MM.1S (cell line): ENCODE data around the gene RPN1.

ENCODE experiments used
- DNase-seq: peaks from one replicate; pipeline ENCODE4 v3.0.0-alpha.2; 2015
- H2AFZ ChIP-seq: fragments of 300-600 bp; sonication (generic); 2 replicates; pipeline ENCODE4 v1.6.0; 2016; ENCODE audit warnings: antibody characterized with exemption, low read length
- H3F3A ChIP-seq: fragments of 300-600 bp; sonication (generic); 2 replicates; pipeline ENCODE4 v1.6.1; 2016; ENCODE audit warnings: mild to moderate bottlenecking, antibody characterized with exemption, low read length, moderate library complexity, mixed read lengths; ENCODE audit not compliant: insufficient read depth
- H3K27ac ChIP-seq: fragments of 300-600 bp; sonication (generic); 2 replicates; pipeline ENCODE4 v1.5.1; 2016; ENCODE audit warnings: mild to moderate bottlenecking, low read length
- H3K27me3 ChIP-seq: fragments of 300-600 bp; sonication (generic); replicated peaks from 2 replicates; pipeline ENCODE4 v1.6.0; 2016; ENCODE audit warnings: low read length; ENCODE audit not compliant: insufficient read depth
- H3K36me3 ChIP-seq: fragments of 300-600 bp; sonication (generic); replicated peaks from 2 replicates; pipeline ENCODE4 v1.6.1; 2016; ENCODE audit warnings: mild to moderate bottlenecking, low read length, mixed read lengths; ENCODE audit not compliant: insufficient read depth
- H3K4me1 ChIP-seq: fragments of 300-600 bp; sonication (generic); 2 replicates; pipeline ENCODE4 v1.6.1; 2016; ENCODE audit warnings: low read length, mixed read lengths
- H3K4me2 ChIP-seq: fragments of 300-600 bp; sonication (generic); 2 replicates; pipeline ENCODE4 v1.6.0; 2016; ENCODE audit warnings: low read depth, low read length
- H3K4me3 ChIP-seq: fragments of 300-600 bp; sonication (generic); 2 replicates; pipeline ENCODE4 v1.5.1; 2016; ENCODE audit warnings: low read length, mixed read lengths
- H3K79me2 ChIP-seq: fragments of 300-600 bp; sonication (generic); 2 replicates; pipeline ENCODE4 v1.6.1; 2016; ENCODE audit warnings: mixed run types, low read length, mixed read lengths
- H3K9ac ChIP-seq: fragments of 300-600 bp; sonication (generic); 2 replicates; pipeline ENCODE4 v1.6.1; 2016; ENCODE audit warnings: low read length, mixed read lengths
- H3K9me2 ChIP-seq: fragments of 300-600 bp; sonication (generic); replicated peaks from 2 replicates; pipeline ENCODE4 v1.6.1; 2016; ENCODE audit warnings: mild to moderate bottlenecking, low read length, mixed read lengths; ENCODE audit not compliant: insufficient read depth
- H3K9me3 ChIP-seq: fragments of 300-600 bp; sonication (generic); replicated peaks from 2 replicates; pipeline ENCODE4 v1.6.1; 2016; ENCODE audit warnings: mild to moderate bottlenecking, low read length, mixed read lengths; ENCODE audit not compliant: insufficient read depth
- H4K20me1 ChIP-seq: fragments of 300-600 bp; sonication (generic); 2 replicates; pipeline ENCODE4 v1.6.1; 2016; ENCODE audit warnings: mild to moderate bottlenecking, low read length, moderate library complexity, mixed read lengths; ENCODE audit not compliant: insufficient read depth
- EZH2 ChIP-seq: fragments of 300-600 bp; sonication (generic); optimal IDR thresholded peaks from 2 replicates; pipeline ENCODE3; 2017; ENCODE audit warnings: low read depth, mild to moderate bottlenecking, antibody characterized with exemption, low read length, mixed read lengths
- EZH2phosphoT487 ChIP-seq: fragments of 300-600 bp; sonication (generic); IDR thresholded peaks from 2 replicates; pipeline ENCODE4 v1.6.1; 2018; ENCODE audit warnings: antibody characterized with exemption, low read length
- TF ChIP-seq, protein P1 (sequence below): fragments of 300-600 bp; sonication (generic); IDR thresholded peaks from 2 replicates; pipeline ENCODE4 v1.5.1; 2016; ENCODE audit warnings: antibody characterized with exemption, low read length, mixed read lengths

RPN1 gene

DNA sequence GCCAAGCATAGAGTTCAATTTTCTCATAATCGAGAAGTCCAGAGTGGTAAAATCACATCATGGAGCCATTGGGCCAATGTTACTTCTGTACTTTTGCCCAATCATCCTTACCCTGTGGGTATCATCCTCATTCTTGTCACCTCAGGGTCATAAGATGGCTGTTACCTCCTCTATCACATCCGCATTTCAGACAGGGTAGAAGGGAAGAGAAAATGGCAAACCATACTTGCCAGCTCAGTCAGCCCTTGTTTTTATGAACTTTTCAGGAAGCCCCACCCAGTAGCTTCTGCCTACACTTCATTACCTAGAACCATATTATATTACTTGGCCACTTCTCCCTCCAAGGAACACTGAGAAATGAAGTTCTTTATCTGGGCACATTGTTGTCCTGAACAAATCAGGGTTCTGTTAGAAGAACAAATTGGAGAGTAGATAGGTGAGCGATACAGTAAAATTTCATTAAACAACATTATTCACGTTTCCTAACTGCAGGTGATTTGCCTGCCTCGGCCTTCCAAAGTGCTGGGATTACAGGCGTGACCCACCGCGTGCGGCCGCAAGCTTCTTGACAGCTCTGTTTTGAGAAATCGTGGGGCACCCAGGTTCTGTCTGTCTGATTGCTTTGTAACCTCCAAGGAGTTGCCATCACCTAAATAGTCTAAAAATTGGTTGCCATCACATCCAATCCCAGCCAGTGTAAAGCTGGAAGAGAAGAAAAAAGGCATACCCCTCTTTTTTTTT, 34.5 kb upstream of the RPN1 start:
- no peaks in the 10 kb centered on the region for H4K20me1 ChIP-seq
- no peaks in the 10 kb centered on the region for H3K79me2 ChIP-seq
- H2AFZ ChIP-seq, result no peak overlapping the region
- no peaks in the 10 kb centered on the region for H3F3A ChIP-seq
- TF ChIP-seq EZH2, result no peak
- TF ChIP-seq, protein P1, sequence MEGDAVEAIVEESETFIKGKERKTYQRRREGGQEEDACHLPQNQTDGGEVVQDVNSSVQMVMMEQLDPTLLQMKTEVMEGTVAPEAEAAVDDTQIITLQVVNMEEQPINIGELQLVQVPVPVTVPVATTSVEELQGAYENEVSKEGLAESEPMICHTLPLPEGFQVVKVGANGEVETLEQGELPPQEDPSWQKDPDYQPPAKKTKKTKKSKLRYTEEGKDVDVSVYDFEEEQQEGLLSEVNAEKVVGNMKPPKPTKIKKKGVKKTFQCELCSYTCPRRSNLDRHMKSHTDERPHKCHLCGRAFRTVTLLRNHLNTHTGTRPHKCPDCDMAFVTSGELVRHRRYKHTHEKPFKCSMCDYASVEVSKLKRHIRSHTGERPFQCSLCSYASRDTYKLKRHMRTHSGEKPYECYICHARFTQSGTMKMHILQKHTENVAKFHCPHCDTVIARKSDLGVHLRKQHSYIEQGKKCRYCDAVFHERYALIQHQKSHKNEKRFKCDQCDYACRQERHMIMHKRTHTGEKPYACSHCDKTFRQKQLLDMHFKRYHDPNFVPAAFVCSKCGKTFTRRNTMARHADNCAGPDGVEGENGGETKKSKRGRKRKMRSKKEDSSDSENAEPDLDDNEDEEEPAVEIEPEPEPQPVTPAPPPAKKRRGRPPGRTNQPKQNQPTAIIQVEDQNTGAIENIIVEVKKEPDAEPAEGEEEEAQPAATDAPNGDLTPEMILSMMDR, result no peak
- H3K9me2 ChIP-seq, result no peaks in the 10 kb centered on the region
- no peak overlapping the region for H3K27ac ChIP-seq
- no peaks in the 10 kb centered on the region for H3K9me3 ChIP-seq
- no peak overlapping the region for H3K4me2 ChIP-seq
- no peak overlapping the region for H3K9ac ChIP-seq
- H3K4me3 ChIP-seq, result no peak overlapping the region
- H3K4me1 ChIP-seq, result 0 out of 2 replicates have a peak, but pooled peaks cover 4% of the 10 kb centered on the region
- no peaks in the 10 kb centered on the region for H3K27me3 ChIP-seq
- no peaks in the 10 kb centered on the region for H3K36me3 ChIP-seq
- DNase-seq, result no peak

DNA sequence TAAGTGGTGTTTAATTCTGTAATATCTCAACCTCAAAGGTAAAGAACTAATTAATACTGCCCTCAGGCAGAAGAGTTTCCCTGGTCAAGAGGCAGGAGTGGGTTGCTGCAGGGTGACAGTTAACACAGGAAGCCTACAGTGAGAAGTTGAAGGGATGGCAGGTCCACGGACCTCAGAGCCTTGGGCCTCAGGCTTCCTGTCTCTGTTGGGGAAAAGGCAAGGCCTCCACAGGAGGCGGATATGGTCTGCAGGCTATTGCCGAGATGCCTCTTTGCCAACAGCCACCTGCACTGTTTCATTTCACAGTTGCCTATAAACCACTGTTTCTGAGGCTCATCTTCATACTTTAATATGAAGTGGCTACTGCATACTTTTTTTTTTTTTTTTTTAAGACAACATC, 33.3 kb upstream of the RPN1 start:
- Histone ChIP-seq H2AFZ (no peak overlapping the region), H3K9me3 (no peaks in the 10 kb centered on the region), H3K4me1 (0 out of 2 replicates have a peak, but pooled peaks cover 4% of the 10 kb centered on the region), H4K20me1 (no peaks in the 10 kb centered on the region), H3K9me2 (no peaks in the 10 kb centered on the region), H3K4me2 (no peak overlapping the region), H3K36me3 (no peaks in the 10 kb centered on the region), H3K4me3 (no peak overlapping the region), H3K27me3 (no peaks in the 10 kb centered on the region), H3K79me2 (no peaks in the 10 kb centered on the region), H3K9ac (no peak overlapping the region), H3K27ac (no peak overlapping the region), H3F3A (peaks cover 6% of the 10 kb centered on the region; the same call in 1 of the 2 replicates)
- TF ChIP-seq, protein P1, result no peak
- DNase-seq, result no peak

DNA sequence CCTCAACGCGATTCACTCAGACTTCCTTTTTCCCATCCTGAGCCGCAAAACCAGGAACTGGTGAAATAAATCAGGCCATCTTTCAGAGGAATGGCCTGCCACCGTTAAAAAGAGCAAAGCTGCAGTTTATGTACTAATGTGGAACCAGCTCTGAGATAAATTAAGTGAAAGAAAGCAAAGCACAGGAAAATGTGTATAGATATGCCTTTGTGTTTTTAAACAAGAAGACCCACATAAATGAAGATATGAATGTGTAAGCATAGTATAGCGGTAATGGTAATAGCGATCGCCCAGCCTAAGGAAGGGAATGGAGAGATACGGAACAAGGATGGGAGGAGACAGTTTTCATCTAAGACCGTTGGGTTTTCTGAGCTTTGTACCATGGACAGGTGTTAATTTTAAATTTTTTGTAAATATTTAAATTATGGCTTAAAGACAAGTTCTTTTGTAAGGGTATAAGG, 30.8 kb upstream of the RPN1 start:
- peak overlapping the region; percentile 83 for H3K4me3 ChIP-seq
- no peaks in the 10 kb centered on the region for H3K9me3 ChIP-seq
- H3K36me3 ChIP-seq, result no peaks in the 10 kb centered on the region
- H3K4me2 ChIP-seq, result peak overlapping the region; percentile 96
- H3K9me2 ChIP-seq, result no peaks in the 10 kb centered on the region
- peak overlapping the region; percentile 77; the same call in 1 of the 2 replicates for H3K27ac ChIP-seq
- H3K79me2 ChIP-seq, result no peaks in the 10 kb centered on the region
- peaks cover 6% of the 10 kb centered on the region; the same call in 1 of the 2 replicates for H3F3A ChIP-seq
- H3K4me1 ChIP-seq, result 0 out of 2 replicates have a peak, but pooled peaks cover 4% of the 10 kb centered on the region
- peak overlapping the region; percentile 89 for H2AFZ ChIP-seq
- no peaks in the 10 kb centered on the region for H3K27me3 ChIP-seq
- H3K9ac ChIP-seq, result peak overlapping the region; percentile 93
- TF ChIP-seq EZH2phosphoT487 (no peak), EZH2 (no peak)
- TF ChIP-seq, protein P1, result no peak
- no peaks in the 10 kb centered on the region for H4K20me1 ChIP-seq
- no peak for DNase-seq
